ENCODE results near the gene CNTNAP4.

DNA sequence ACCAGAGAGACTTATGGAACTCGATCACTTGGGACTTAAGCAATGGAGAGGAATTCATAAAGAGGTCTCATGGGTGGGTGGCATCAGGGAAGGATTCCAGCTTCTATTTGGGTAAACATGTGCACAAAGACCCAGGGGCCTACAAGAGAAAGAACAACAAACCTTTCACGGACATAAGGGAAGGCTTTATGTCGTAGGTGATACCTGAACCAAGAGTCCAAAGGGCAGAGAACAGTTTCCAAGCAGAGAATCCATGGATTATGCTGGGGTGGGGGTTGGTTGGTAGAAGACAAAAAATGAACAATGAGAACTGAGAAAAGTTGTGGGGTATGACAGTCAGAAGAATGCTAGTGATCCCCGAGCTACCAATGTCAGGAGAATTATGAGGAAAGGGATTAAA, 119.8 kb downstream of the CNTNAP4 start:
- TF ChIP-seq CTCF (IDR thresholded peaks at IDR 0.05; ENCODE audit: poor library complexity) (no peak), EZH2phosphoT487 (IDR thresholded peaks at IDR 0.05; ENCODE audit: low read depth, severe bottlenecking, unreplicated experiment) (no peak), EZH2 (IDR thresholded peaks at IDR 0.05; ENCODE audit: borderline replicate concordance) (no peak)
